Gastrocnemius medialis (tissue), 4 donors: Measurements from ENCODE around the gene TNRC6B.

ENCODE experiments used
- POLR2A ChIP-seq, 2 donors: fragments of 450-650 bp; IDR thresholded peaks; one replicate each; pipeline ENCODE4 v1.6.1; 2017; ENCODE audit warnings: antibody characterized with exemption in 2 of 2, mild to moderate bottlenecking in 2 of 2, moderate library complexity in 2 of 2
- TF ChIP-seq, protein P1 (sequence below), 5 experiments: fragments of 450-650 bp in 3 of 5; fragments of 200-600 bp in 2 of 5; sonication (generic) in 2 of 5; IDR thresholded peaks in 4 of 5; conservative IDR thresholded peaks in 1 of 5; 1 replicate in 4 of 5; 2 replicates in 1 of 5; pipeline ENCODE4 v1.5.1; 2016 to 2019; ENCODE audit warnings: antibody characterized with exemption in 5 of 5, mild to moderate bottlenecking in 3 of 5, moderate library complexity in 3 of 5

DNA sequence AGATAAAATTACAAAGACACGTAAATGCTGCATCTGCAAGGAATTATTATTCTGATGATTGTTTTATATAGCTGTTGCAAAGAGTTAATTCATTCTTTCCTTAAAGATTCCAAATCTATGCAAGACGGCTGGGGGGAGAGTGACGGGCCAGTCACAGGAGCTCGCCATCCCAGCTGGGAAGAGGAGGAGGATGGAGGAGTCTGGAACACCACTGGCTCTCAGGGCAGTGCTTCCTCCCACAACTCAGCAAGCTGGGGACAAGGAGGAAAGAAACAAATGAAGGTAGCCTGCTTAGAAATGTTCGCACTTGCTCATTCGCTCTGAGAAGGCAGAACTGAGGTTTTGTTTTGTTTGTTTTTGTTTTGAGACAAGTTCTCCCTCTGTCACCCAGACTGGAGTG, 95.6 kb downstream of the TNRC6B start:
- TF ChIP-seq, protein P1, sequence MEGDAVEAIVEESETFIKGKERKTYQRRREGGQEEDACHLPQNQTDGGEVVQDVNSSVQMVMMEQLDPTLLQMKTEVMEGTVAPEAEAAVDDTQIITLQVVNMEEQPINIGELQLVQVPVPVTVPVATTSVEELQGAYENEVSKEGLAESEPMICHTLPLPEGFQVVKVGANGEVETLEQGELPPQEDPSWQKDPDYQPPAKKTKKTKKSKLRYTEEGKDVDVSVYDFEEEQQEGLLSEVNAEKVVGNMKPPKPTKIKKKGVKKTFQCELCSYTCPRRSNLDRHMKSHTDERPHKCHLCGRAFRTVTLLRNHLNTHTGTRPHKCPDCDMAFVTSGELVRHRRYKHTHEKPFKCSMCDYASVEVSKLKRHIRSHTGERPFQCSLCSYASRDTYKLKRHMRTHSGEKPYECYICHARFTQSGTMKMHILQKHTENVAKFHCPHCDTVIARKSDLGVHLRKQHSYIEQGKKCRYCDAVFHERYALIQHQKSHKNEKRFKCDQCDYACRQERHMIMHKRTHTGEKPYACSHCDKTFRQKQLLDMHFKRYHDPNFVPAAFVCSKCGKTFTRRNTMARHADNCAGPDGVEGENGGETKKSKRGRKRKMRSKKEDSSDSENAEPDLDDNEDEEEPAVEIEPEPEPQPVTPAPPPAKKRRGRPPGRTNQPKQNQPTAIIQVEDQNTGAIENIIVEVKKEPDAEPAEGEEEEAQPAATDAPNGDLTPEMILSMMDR (IDR thresholded peaks at IDR 0.05 in 4 of 5, conservative IDR thresholded peaks at IDR 0.05 in 1 of 5), result no peak
- TF ChIP-seq POLR2A (IDR thresholded peaks at IDR 0.05), result no peak
